SK-N-SH (cell line): ENCODE measurements around the gene ZMYM2. TPM values are rescaled to one million over a fixed set of nuclear protein-coding genes. Genes with fewer than 3 reads are reported as not detected.

Source experiments
- CTCF ChIA-PET: fragments of 300-600, 350-600 bp; formaldehyde crosslinking; extraction: SDS; loops from one replicate; lab custom pipeline; 2021; lab: Yijun Ruan, JAX
- POLR2A ChIA-PET: fragments of 350-600 bp; sonication (Branson Sonifier 250); formaldehyde crosslinking; extraction: SDS; loops from one replicate; lab custom pipeline; 2020; ENCODE audit warnings: antibody characterized with exemption, inconsistent platforms; lab: Yijun Ruan, JAX
- DNase-seq: peaks from one replicate; pipeline ENCODE4 v3.0.0; 2012
- H2AFZ ChIP-seq: fragments of 200-600 bp; sonication (generic); 2 replicates; pipeline ENCODE4 v1.8.1; 2016; ENCODE audit warnings: antibody characterized with exemption, mild to moderate bottlenecking, low read depth
- H3F3A ChIP-seq: fragments of 200-600 bp; sonication (generic); replicated peaks from 2 replicates; pipeline ENCODE3; 2016; ENCODE audit warnings: antibody characterized with exemption, mild to moderate bottlenecking; ENCODE audit not compliant: insufficient read depth
- H3K27ac ChIP-seq, 2 experiments: fragments of 200-500 bp in 1 of 2; fragments of 200-600 bp in 1 of 2; sonication (Bioruptor generic) in 1 of 2; sonication (generic), shearing (Covaris generic) in 1 of 2; 2 replicates each; pipeline versions ENCODE4 v1.5.1 to v1.6.1; 2014 to 2016; ENCODE audit warnings: low read depth in 2 of 2, inconsistent platforms in 1 of 2, low read length in 1 of 2, mild to moderate bottlenecking in 1 of 2, mixed read lengths in 1 of 2
- H3K27me3 ChIP-seq: fragments of 200-600 bp; sonication (generic), shearing (Covaris generic); 2 replicates; pipeline ENCODE4 v1.6.1; 2016; ENCODE audit warnings: mixed run types; ENCODE audit not compliant: insufficient read depth
- H3K36me3 ChIP-seq, 2 experiments: fragments of 200-500 bp in 1 of 2; fragments of 200-600 bp in 1 of 2; sonication (Bioruptor generic) in 1 of 2; sonication (generic) in 1 of 2; replicated peaks in 1 of 2; 2 replicates each; pipeline versions ENCODE3 to v1.5.1; 2014 to 2016; ENCODE audit warnings: low read length in 1 of 2, mild to moderate bottlenecking in 1 of 2; ENCODE audit not compliant: insufficient read depth in 2 of 2, control insufficient read depth in 1 of 2
- H3K4me1 ChIP-seq, 2 experiments: fragments of 200-500 bp in 1 of 2; fragments of 200-600 bp in 1 of 2; sonication (Bioruptor generic) in 1 of 2; sonication (generic), shearing (Covaris generic) in 1 of 2; 2 replicates each; pipeline versions ENCODE4 v1.5.1 to v1.6.1; 2014 to 2016; ENCODE audit warnings: low read depth in 1 of 2, low read length in 1 of 2, mixed run types in 1 of 2; ENCODE audit not compliant: insufficient read depth in 2 of 2, control insufficient read depth in 1 of 2
- H3K4me2 ChIP-seq: fragments of 200-600 bp; sonication (generic), shearing (Covaris generic); 2 replicates; pipeline ENCODE4 v1.6.1; 2017; ENCODE audit warnings: mixed run types
- H3K4me3 ChIP-seq, 2 experiments: fragments of 200-500 bp in 1 of 2; fragments of 200-600 bp in 1 of 2; sonication (Bioruptor generic) in 1 of 2; sonication (generic), shearing (Covaris generic) in 1 of 2; 2 replicates each; pipeline versions ENCODE4 v1.5.1 to v1.8.1; 2014 to 2016; ENCODE audit warnings: low read depth in 2 of 2, inconsistent platforms in 1 of 2, low read length in 1 of 2, mild to moderate bottlenecking in 1 of 2, mixed read lengths in 1 of 2, moderate library complexity in 1 of 2
- H3K79me2 ChIP-seq: fragments of 200-600 bp; sonication (generic); 2 replicates; pipeline ENCODE4 v1.8.1; 2017; ENCODE audit warnings: mild to moderate bottlenecking; ENCODE audit not compliant: insufficient read depth
- H3K9ac ChIP-seq: fragments of 200-600 bp; sonication (generic); 2 replicates; pipeline ENCODE4 v1.6.1; 2017; ENCODE audit warnings: mixed run types
- H3K9me2 ChIP-seq: fragments of 200-600 bp; sonication (generic); 2 replicates; pipeline ENCODE4 v1.6.1; 2017; ENCODE audit warnings: mixed run types
- H3K9me3 ChIP-seq: fragments of 200-600 bp; sonication (generic); 2 replicates; pipeline ENCODE4 v1.6.1; 2017; ENCODE audit warnings: mixed run types, mild to moderate bottlenecking, moderate library complexity
- H4K20me1 ChIP-seq: fragments of 200-600 bp; sonication (generic); 2 replicates; pipeline ENCODE4 v1.6.1; 2017; ENCODE audit warnings: mild to moderate bottlenecking, mixed run types; ENCODE audit not compliant: insufficient read depth
- EP300 ChIP-seq, 2 experiments: IDR thresholded peaks; 2 replicates each; pipeline versions ENCODE4 v1.4.0 to v1.6.1; 2012; ENCODE audit warnings: borderline replicate concordance in 1 of 2, low read depth in 1 of 2, low read length in 1 of 2
- EZH2phosphoT487 ChIP-seq: fragments of 200-600 bp; sonication (generic); IDR thresholded peaks from 2 replicates; pipeline ENCODE4 v1.6.1; 2017; ENCODE audit warnings: low read depth, mixed run types, mild to moderate bottlenecking, antibody characterized with exemption, moderate library complexity, borderline replicate concordance
- GABPA ChIP-seq: IDR thresholded peaks from 2 replicates; pipeline ENCODE4 v1.4.0; 2012; ENCODE audit warnings: low read depth, mild to moderate bottlenecking
- IRF3 ChIP-seq: fragments of 150-350 bp; IDR thresholded peaks from 2 replicates; pipeline ENCODE4 v1.6.1; 2016; ENCODE audit warnings: mild to moderate bottlenecking, low read depth, low read length
- NRF1 ChIP-seq: IDR thresholded peaks from 2 replicates; pipeline ENCODE4 v1.6.1; 2012; ENCODE audit warnings: low read depth, mild to moderate bottlenecking, low read length
- RAD21 ChIP-seq: IDR thresholded peaks from 2 replicates; pipeline ENCODE4 v1.6.1; 2012; ENCODE audit warnings: mild to moderate bottlenecking, low read length
- RCOR1 ChIP-seq: fragments of 150-350 bp; IDR thresholded peaks from 2 replicates; pipeline ENCODE4 v1.6.1; 2017; ENCODE audit warnings: antibody characterized with exemption, low read length
- REST ChIP-seq: IDR thresholded peaks from 2 replicates; pipeline ENCODE4 v1.6.1; 2012; ENCODE audit warnings: mild to moderate bottlenecking, low read depth, low read length, moderate library complexity
- RFX5 ChIP-seq: IDR thresholded peaks from 2 replicates; pipeline ENCODE4 v1.6.1; 2012; ENCODE audit warnings: mild to moderate bottlenecking, improper control_type of control experiment, low read length
- RXRA ChIP-seq: IDR thresholded peaks from 2 replicates; pipeline ENCODE4 v1.4.0; 2012; ENCODE audit warnings: low read depth, mild to moderate bottlenecking, borderline replicate concordance
- TCF12 ChIP-seq: IDR thresholded peaks from 2 replicates; pipeline ENCODE4 v1.4.0; 2012
- TEAD4 ChIP-seq: IDR thresholded peaks from 2 replicates; pipeline ENCODE4 v1.4.0; 2012; ENCODE audit warnings: mild to moderate bottlenecking, borderline replicate concordance; ENCODE audit not compliant: insufficient read depth
- USF2 ChIP-seq: fragments of 150-350 bp; IDR thresholded peaks from 2 replicates; pipeline ENCODE4 v1.6.1; 2017; ENCODE audit warnings: antibody characterized with exemption, low read length, low read depth, borderline replicate concordance
- WGBS: methylation state at CpG from one replicate; pipeline ENCODE4 v1.1.6; 2017; ENCODE audit warnings: low lambda C conversion rate; 5-methylcytosine and 5-hydroxymethylcytosine counted together
- polyA plus RNA-seq, 3 experiments: library from polyadenylated mRNA; depleted of rRNA; stranded (reverse); fragments of >200 nt; gene quantifications; 2 replicates each; pipeline ENCODE4 v1.2.3, GENCODE V29; 2012

The ZMYM2 gene
- polyA plus RNA-seq, 1 of the 3 experiments (the other 2 are of a cell fraction) = 11.5 TPM

GRCh38 chr13:20069956-20070355, 111.4 kb downstream of the ZMYM2 start:
- Histone ChIP-seq H3K9me3 (no peaks in the 10 kb centered on the region), H3K4me1 (no peaks in the 10 kb centered on the region; a peak in 1 of 4 replicates), H3K4me2 (no peak overlapping the region), H2AFZ (no peak overlapping the region), H3K9ac (no peak overlapping the region), H3F3A (peaks cover 7% of the 10 kb centered on the region), H4K20me1 (no peaks in the 10 kb centered on the region), H3K27me3 (no peaks in the 10 kb centered on the region), H3K9me2 (no peaks in the 10 kb centered on the region), H3K79me2 (0 out of 2 replicates have a peak, but pooled peaks cover 4% of the 10 kb centered on the region), H3K4me3 (no peak overlapping the region)
- 85% methylated on average over 3 of the region's 3 CpGs for WGBS
- no peak for DNase-seq
- ChIA-PET POLR2A (no interaction called here), CTCF (no interaction called here)
- TF ChIP-seq GABPA (no peak), NRF1 (no peak), REST (no peak), RCOR1 (no peak), RAD21 (no peak), TEAD4 (no peak), EZH2phosphoT487 (no peak)
- TF ChIP-seq, all 33 proteins: peak for 0
- peaks cover 59 to 89% of the 10 kb centered on the region in 2 experiments for H3K36me3 ChIP-seq
- no peak overlapping the region for H3K27ac ChIP-seq

- no peak overlapping the region for H3K9ac ChIP-seq
- H3K27me3 ChIP-seq = no peaks in the 10 kb centered on the region
- no peaks in the 10 kb centered on the region for H3K9me2 ChIP-seq
- no peaks in the 10 kb centered on the region for H4K20me1 ChIP-seq
- H3K4me2 ChIP-seq = no peak overlapping the region
- no peak for TF ChIP-seq EP300 (IDR thresholded peaks at IDR 0.05; ENCODE audit: borderline replicate concordance in 1 of 2, low read depth in 1 of 2, low read length in 1 of 2)
- TF ChIP-seq IRF3 = no peak
- no peak for TF ChIP-seq TCF12
- no peak for TF ChIP-seq RXRA
- no peak for TF ChIP-seq RFX5
- TF ChIP-seq RAD21 = no peak
- TF ChIP-seq USF2 = no peak
- TF ChIP-seq, all 33 proteins: peak for 0
- Histone ChIP-seq H2AFZ (no peak overlapping the region), H3K79me2 (0 out of 2 replicates have a peak, but pooled peaks cover 4% of the 10 kb centered on the region), H3K4me3 (no peak overlapping the region), H3F3A (peaks cover 3% of the 10 kb centered on the region), H3K4me1 (no peaks in the 10 kb centered on the region; a peak in 1 of 4 replicates), H3K9me3 (no peaks in the 10 kb centered on the region), H3K36me3 (peaks cover 41 to 81% of the 10 kb centered on the region in 2 experiments), H3K27ac (no peak overlapping the region)
- ChIA-PET CTCF (interaction anchor here (0.9 kb wide), 2 partner anchors 9 to 68 kb away, joined by 3 read pairs; no protein-coding TSS in a partner anchor), POLR2A (no interaction called here)
- DNase-seq = no peak
- WGBS = 97% methylated on average over 2 of the region's 2 CpGs
Measured at GRCh38 chr13:20073775-20074174, 115.2 kb downstream of the ZMYM2 start.
